H1 (cell line): Measurements from ENCODE around the gene MARCKS. TPM values are rescaled to one million over a fixed set of nuclear protein-coding genes. Genes with fewer than 3 reads are reported as not detected.

ENCODE experiments used
- BACH1 ChIP-seq: IDR thresholded peaks from 2 replicates; pipeline ENCODE4 v1.6.1; 2012; ENCODE audit warnings: low read length, improper control_type of control experiment
- GABPA ChIP-seq: IDR thresholded peaks from 2 replicates; pipeline ENCODE4 v1.6.1; 2011; ENCODE audit warnings: mild to moderate bottlenecking, low read length, moderate library complexity, borderline replicate concordance; ENCODE audit not compliant: insufficient read depth
- KDM4A ChIP-seq: IDR thresholded peaks from one replicate; pipeline ENCODE4 v1.7.1; 2012; ENCODE audit warnings: low read depth, mild to moderate bottlenecking, moderate library complexity, low read length, inconsistent platforms; ENCODE audit not compliant: severe bottlenecking
- TAF1 ChIP-seq: IDR thresholded peaks from 2 replicates; pipeline ENCODE4 v1.6.1; 2011; ENCODE audit warnings: mild to moderate bottlenecking, low read depth, low read length
- TBP ChIP-seq: IDR thresholded peaks from 2 replicates; pipeline ENCODE4 v1.6.1; 2011; ENCODE audit warnings: low read depth, low read length, improper control_type of control experiment
- polyA plus RNA-seq, 7 experiments: library from polyadenylated mRNA; depleted of rRNA in 3 of 7; stranded (reverse) in 5 of 7; unstranded in 2 of 7; fragments of >200 nt in 5 of 7; fragments of 200-250 nt in 2 of 7; gene quantifications; 1 replicate in 5 of 7; 2 replicates in 1 of 7; 4 replicates in 1 of 7; pipeline versions ENCODE4 v1.2.1 to v1.2.3, GENCODE V29; 2011 to 2013; ENCODE audit warnings: missing spikeins in 2 of 7, mixed read lengths in 2 of 7
- total RNA-seq: library from RNA; stranded (reverse); fragmentation: NEBNext Ultra II Directional; extraction: Animal tissue kit (Norgen Biotek cat#: 25700); gene quantifications from 2 replicates; pipeline ENCODE4 v1.2.1, GENCODE V29; 2021

MARCKS gene
- total and polyA plus RNA-seq, 2 of the 8 experiments (the other 6 are each of a cell fraction or from before 2014, with no cell fraction given) = 26.6 to 111 TPM

- TF ChIP-seq TBP (peak; percentile 56), TAF1 (peak; percentile 94), BACH1 (no peak), KDM4A (peak; percentile 34), GABPA (no peak)
Observed at GRCh38 chr6:113856625-113857555, at the start of gene MARCKS (continued).
